ENCODE measurements around the gene PPP2R3B.
"Not testable (repeated sequence)": the region's sequence is repeated elsewhere in the genome, so short reads cannot be mapped to it uniquely, and the experiment has no call there.

The PPP2R3B gene

DNA sequence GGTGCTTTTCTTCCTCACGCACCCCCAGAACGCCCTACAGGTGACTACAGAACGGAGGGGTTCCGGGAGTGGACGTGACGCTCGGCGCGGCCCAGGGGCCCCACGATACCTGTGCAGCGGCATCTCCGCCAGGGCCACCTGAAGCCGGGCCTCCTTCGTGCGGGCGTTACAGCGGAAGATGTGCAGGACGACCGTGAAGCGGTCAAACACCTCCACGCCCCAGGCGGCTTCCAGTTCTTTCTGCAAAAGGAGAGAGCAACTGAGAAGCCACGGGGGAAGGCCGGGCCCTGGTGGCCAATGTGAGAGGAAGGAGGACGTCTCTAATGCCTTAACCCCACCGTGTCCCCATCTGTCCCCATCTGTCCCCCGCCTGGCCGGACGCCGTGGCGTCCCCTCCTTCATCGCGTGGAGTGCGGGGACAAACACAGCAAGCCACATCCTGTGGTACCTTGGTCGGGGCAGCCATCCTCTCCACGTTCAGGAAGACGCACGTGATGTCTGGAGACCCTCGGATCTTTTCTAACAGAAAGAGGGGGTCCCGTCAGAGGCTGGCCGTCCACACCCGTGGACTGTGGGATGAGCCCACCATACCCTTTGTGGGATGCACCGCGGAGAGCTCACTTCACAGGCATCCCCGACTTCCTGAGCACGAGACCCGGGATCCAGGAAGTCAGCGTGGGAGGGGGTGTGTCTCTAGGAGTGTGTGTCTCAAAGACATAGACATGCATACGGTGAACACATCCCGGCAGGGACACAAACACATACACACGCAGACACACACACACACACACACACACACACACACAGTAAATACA lies 71.7 kb downstream of the PPP2R3B start:
- Histone ChIP-seq H3K9me3 (ENCODE audit: control insufficient read depth, low read length) (no peaks in the 10 kb centered on the region), H3K36me3 (ENCODE audit: control insufficient read depth, insufficient read depth, low read length) (no peaks in the 10 kb centered on the region), H3K9ac (ENCODE audit: low read length) (no peak overlapping the region), H3K27me3 (ENCODE audit: control insufficient read depth, insufficient read depth, low read length) (no peaks in the 10 kb centered on the region), H3K4me1 (ENCODE audit: control insufficient read depth, insufficient read depth, low read length) (peaks cover under 1% of the 10 kb centered on the region), H3K4me3 (ENCODE audit: low read length) (no peak overlapping the region)

DNA sequence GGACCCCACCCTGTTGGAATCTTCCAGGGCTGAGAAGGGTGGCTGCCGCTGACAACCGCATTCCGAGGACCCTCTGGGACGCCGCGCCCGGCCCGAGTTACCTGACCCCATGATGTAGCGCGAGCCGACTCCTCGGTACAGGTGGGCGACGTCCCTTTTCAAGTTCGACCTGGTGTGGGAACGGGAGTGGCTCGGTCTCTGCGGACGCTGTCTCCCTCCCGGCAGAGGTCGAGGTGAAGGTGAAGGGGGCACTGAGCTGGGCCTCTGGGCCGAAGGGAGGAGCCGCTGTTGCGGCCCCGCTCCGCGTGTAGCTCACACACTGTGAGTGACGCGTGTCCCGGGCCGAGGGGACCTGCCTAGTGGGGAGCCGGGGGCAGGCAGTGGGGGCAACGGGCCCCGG lies 72.7 kb downstream of the PPP2R3B start:
- H3K4me3 ChIP-seq (ENCODE audit: low read length) = no peak overlapping the region
- H3K9me3 ChIP-seq (ENCODE audit: control insufficient read depth, low read length) = no peaks in the 10 kb centered on the region
- no peaks in the 10 kb centered on the region for H3K4me1 ChIP-seq (ENCODE audit: control insufficient read depth, insufficient read depth, low read length)
- no peaks in the 10 kb centered on the region for H3K27me3 ChIP-seq (ENCODE audit: control insufficient read depth, insufficient read depth, low read length)
- H3K9ac ChIP-seq (ENCODE audit: low read length) = no peak overlapping the region
- no peaks in the 10 kb centered on the region for H3K36me3 ChIP-seq (ENCODE audit: control insufficient read depth, insufficient read depth, low read length)

DNA sequence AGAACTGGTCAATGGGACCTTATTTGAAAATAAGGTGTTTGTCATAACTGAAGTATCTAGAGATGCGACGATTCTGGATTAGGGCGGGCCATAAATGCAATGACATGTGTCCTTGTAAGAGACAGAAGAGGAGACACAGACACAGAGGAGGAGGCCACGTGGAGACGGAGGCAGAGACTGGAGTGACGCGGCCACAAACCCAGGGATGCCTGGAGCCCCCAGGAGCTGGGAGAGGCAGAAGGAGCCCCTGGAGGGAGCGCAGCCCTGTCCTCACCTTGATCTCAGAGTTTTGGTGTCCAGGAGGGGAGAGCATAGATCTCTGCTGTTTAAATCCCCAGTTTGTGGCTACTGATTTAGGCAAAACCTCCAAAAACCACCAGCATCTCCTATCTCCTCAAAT lies 73.2 kb downstream of the PPP2R3B start:
- no peak overlapping the region for H3K4me3 ChIP-seq (ENCODE audit: low read length)
- H3K9me3 ChIP-seq (ENCODE audit: control insufficient read depth, low read length) = no peaks in the 10 kb centered on the region
- no peak overlapping the region for H3K9ac ChIP-seq (ENCODE audit: low read length)
- no peaks in the 10 kb centered on the region for H3K4me1 ChIP-seq (ENCODE audit: control insufficient read depth, insufficient read depth, low read length)
- no peaks in the 10 kb centered on the region for H3K36me3 ChIP-seq (ENCODE audit: control insufficient read depth, insufficient read depth, low read length)
- H3K27me3 ChIP-seq (ENCODE audit: control insufficient read depth, insufficient read depth, low read length) = no peaks in the 10 kb centered on the region

DNA sequence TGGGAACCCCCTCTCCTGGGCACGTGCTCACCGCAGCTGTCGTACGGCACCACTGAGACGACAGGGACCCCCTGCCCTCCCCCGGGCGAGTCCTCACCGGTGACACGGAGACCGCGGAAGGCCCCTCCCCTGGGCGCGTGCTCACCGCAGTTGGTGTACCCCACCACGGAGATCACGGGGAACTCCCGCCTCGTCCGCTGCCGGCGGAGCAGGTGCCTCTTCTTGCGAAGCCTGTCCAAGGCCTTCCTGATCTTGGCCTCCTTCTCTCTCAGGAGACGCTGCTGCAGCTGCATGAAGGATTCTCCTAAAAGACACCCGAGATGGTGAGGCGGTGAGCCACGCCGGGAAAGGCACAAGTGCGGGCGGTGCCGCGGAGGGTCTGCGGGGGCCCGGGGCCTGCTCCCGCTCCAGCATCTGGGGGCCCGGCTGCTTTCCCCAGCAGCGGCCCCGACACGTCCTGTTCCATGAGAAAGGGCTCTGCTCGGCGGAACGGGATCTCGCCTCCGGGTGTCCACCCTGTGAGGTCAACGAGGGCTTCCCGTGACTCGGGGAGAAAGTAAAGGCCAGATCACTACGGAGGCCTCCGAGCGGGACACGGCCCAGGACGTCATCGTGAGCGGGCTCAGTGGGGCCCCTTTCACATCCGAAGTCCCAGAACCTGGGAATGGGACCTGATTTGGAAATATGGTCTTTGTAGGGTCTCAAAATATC lies 73.9 kb downstream of the PPP2R3B start:
- H3K9ac ChIP-seq (ENCODE audit: low read length) = no peak overlapping the region
- no peaks in the 10 kb centered on the region for H3K9me3 ChIP-seq (ENCODE audit: control insufficient read depth, low read length)
- H3K27me3 ChIP-seq (ENCODE audit: control insufficient read depth, insufficient read depth, low read length) = no peaks in the 10 kb centered on the region
- H3K4me3 ChIP-seq (ENCODE audit: low read length) = no peak overlapping the region
- H3K4me1 ChIP-seq (ENCODE audit: control insufficient read depth, insufficient read depth, low read length) = no peaks in the 10 kb centered on the region
- H3K36me3 ChIP-seq (ENCODE audit: control insufficient read depth, insufficient read depth, low read length) = no peaks in the 10 kb centered on the region

DNA sequence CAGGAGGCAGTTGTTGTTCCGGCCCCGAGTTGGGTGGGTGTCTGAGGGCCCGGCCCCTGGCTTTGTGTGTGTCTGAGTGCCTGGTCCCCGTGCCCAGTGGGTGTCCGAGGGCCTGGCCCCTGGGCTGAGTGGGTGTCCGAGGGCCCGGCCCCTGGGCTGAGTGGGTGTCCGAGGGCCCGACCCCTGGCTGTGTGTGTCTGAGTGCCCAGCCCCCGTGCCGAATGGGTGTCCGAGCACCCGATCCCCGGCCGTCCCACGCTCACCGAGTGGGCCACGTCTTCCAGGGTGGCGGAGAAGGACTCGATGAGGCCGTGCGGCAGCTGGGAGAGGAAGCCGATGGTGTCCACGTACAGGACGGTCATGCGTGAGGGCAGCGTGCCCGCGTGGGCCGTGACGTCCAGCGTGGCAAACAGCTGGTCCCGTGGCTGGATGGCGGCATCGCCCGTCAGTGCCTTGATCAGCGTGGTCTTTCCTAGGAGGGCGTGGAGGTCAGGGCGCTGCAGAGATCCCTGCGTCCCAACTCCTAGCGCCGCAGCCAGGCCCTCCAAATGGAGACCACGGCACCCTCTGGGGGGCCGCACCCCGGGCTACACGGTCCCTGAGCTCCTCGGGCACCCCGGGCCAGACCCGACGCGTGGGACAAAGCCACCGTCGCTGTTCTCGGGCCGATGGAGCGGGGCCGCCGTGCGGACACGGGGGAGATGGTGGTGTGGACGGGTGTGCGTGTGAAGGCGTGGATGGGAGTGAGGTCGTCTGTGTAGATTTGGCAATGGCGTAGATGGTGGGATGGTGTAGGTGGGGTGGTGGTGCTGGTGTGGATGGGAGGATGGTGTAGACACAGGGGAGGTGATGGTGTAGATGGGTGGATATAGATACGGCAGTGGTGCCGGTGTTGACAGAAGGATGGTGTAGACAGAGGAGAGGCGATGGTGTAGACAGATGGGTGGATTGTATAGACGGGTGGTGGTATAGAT lies 75.3 kb downstream of the PPP2R3B start:
- Histone ChIP-seq H3K9ac (ENCODE audit: low read length) (no peak overlapping the region), H3K27me3 (ENCODE audit: control insufficient read depth, insufficient read depth, low read length) (no peaks in the 10 kb centered on the region), H3K36me3 (ENCODE audit: control insufficient read depth, insufficient read depth, low read length) (no peaks in the 10 kb centered on the region), H3K4me1 (ENCODE audit: control insufficient read depth, insufficient read depth, low read length) (no peaks in the 10 kb centered on the region), H3K9me3 (ENCODE audit: control insufficient read depth, low read length) (no peaks in the 10 kb centered on the region), H3K4me3 (ENCODE audit: low read length) (no peak overlapping the region)

DNA sequence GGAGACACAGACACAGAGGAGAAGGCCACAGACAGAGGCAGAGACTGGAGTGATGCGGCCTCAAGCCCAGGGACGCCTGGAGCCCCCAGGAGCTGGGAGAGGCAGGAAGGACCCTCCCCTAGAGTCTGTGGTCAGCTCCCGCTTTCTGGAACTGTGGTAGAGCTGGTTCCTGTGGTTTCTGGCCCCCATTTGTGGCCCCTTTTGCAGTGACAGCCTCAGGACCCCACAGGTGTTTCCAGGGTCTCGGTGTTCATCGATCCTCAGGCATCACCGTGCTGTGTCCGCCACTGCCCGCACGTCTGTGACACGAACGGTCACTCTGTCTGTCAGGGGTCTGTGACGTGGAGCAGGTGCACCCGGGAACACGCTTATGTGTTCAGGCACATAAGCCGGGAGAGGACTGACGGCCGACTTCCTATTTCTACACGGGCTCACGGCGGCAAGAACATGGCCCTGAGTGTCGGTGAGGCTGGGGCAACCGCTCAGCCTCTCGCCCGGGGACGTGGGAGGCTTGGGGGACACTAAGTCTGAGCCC lies 76.0 kb downstream of the PPP2R3B start:
- no peaks in the 10 kb centered on the region for H3K36me3 ChIP-seq (ENCODE audit: control insufficient read depth, insufficient read depth, low read length)
- H3K9me3 ChIP-seq (ENCODE audit: control insufficient read depth, low read length) = no peaks in the 10 kb centered on the region
- H3K4me3 ChIP-seq (ENCODE audit: low read length) = no peak overlapping the region

DNA sequence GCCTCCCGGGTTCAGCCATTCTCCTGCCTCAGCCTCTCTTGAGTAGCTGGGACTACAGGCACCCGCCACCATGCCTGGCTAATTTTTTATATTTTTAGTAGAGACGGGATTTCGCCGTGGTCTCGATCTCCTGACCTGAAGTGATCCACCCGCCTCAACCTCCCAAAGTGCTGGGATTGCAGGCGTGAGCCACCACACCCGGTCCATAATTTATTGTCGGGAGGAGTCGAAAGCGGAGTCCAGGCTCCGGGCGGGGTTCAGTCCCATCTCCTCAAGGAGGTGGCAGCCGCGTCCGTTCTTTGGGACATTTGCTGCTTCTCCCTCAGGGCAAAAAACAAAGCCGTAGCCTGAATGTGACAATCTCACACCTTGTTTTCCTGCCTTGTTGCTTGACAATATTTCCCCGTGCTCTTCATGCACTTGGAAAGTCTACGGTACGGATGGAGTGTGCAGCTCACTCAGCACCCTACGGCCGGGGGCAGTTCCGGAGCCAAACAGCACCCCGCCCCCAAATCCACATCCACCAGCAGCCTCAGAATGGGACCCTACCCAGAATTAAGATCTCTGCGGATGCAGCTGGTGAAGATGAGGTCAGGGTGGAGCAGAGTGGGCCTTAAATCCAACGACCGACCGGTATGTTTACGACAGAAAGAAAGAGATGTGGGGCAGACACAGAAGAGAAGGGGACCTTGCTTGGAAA lies 77.7 kb downstream of the PPP2R3B start:
- H3K4me1 ChIP-seq (ENCODE audit: control insufficient read depth, insufficient read depth, low read length) = no peaks in the 10 kb centered on the region
- H3K9ac ChIP-seq (ENCODE audit: low read length) = no peak overlapping the region
- no peaks in the 10 kb centered on the region for H3K27me3 ChIP-seq (ENCODE audit: control insufficient read depth, insufficient read depth, low read length)
- no peaks in the 10 kb centered on the region for H3K9me3 ChIP-seq (ENCODE audit: control insufficient read depth, low read length)
- no peak overlapping the region for H3K4me3 ChIP-seq (ENCODE audit: low read length)
- H3K36me3 ChIP-seq (ENCODE audit: control insufficient read depth, insufficient read depth, low read length) = no peaks in the 10 kb centered on the region

More for the DNA sequence above, 76.0 kb downstream of the PPP2R3B start:
- Histone ChIP-seq H3K9ac (ENCODE audit: low read length) (no peak overlapping the region), H3K4me1 (ENCODE audit: control insufficient read depth, insufficient read depth, low read length) (no peaks in the 10 kb centered on the region), H3K27me3 (ENCODE audit: control insufficient read depth, insufficient read depth, low read length) (no peaks in the 10 kb centered on the region)

DNA sequence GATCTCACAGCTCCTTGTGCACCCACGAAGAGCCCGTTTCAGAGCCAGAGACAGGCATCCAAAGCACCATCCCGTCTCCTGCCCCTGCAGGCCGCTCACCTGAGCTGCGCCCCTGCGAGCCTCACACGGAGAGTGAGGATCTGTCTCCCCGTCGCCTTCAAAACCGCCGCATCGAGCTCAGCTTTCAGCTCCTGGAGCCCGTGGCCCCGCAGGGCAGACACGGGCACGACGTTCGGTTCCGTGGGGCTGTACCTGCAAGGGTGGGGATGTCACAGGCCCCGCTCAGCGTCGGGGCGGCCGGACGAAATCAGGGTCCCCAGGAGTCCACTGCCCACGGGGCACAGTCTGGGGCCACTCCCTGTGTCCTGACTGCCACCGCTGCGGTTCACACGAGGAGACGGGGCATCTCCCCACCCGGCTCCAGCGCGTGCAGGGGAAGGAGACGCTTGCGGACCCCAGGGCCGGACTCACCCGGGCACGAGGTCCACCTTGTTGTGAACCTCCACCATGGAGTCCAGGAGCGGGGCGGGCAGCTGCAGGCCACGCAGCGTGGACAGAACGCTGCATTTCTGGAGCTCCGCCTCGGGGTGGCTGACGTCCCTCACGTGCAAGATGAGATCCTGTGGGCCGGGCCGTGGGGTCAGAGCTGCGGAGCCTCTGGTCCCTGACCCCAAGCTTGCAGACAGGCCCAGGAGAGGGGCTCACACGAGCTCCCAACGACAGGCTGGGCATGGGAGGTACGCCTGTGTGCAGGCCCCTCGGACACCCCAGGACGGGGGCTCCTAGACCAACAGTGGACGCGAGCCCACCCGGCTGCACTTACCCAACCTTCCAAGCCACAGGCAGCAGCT lies 79.2 kb downstream of the PPP2R3B start:
- no peaks in the 10 kb centered on the region for H3K27me3 ChIP-seq (ENCODE audit: control insufficient read depth, insufficient read depth, low read length)
- no peaks in the 10 kb centered on the region for H3K36me3 ChIP-seq (ENCODE audit: control insufficient read depth, insufficient read depth, low read length)
- no peak overlapping the region for H3K4me3 ChIP-seq (ENCODE audit: low read length)
- no peaks in the 10 kb centered on the region for H3K9me3 ChIP-seq (ENCODE audit: control insufficient read depth, low read length)
- H3K9ac ChIP-seq (ENCODE audit: low read length) = no peak overlapping the region
- no peaks in the 10 kb centered on the region for H3K4me1 ChIP-seq (ENCODE audit: control insufficient read depth, insufficient read depth, low read length)

DNA sequence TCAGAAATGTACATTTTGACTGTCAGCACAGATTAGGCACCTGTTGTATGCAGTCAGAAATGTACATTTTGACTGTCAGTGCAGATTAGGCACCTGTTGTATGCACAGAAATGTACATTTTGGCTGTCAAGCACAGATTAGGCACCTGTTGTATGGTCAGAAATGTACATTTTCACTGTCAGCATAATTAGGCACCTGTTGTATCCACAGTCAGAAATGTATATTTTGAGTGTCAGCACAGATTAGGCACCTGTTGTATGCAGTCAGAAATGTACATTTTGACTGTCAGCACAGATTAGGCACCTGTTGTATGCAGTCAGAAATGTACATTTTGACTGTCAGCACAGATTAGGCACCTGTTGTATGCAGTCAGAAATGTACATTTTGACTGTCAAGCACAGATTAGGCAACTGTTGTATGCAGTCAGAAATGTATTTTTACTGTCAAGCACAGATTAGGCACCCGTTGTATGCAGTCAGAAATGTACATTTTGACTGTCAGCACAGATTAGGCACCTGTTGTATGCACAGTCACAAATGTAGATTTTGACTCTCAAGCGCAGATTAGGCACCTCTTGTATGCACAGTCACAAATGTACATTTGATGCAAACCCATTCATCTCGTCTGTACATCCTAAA lies 80.0 kb downstream of the PPP2R3B start:
- not testable (repeated sequence) for H3K4me1 ChIP-seq (ENCODE audit: control insufficient read depth, insufficient read depth, low read length)

DNA sequence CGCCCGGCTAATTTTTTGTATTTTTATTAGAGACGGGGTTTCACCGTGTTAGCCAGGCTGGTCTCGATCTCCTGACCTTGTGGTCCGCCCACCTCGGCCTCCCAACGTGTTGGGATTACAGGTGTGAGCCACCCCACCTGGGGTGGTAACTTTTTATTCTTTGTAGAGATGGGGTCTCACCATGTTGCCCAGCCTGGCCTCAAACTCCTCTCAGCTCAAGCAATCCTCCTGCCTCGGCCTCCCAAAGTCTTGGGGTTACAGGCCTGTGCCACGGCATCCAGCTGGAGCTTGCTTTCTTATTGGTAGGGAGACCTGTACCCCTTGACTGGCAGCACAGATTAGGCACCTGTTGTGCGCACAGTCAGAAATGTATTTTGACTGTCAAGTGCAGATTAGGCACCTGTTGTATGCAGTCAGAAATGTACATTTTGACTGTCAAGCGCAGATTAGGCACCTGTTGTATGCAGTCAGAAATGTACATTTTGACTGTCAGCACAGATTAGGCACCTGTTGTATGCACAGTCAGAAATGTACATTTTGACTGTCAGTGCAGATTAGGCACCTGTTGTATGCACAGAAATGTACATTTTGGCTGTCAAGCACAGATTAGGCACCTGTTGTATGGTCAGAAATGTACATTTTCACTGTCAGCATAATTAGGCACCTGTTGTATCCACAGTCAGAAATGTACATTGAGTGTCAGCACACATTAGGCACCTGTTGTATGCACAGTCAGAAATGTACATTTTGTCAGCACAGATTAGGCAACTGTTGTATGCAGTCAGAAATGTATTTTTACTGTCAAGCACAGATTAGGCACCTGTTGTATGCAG lies 80.7 kb downstream of the PPP2R3B start:
- not testable (repeated sequence) for H3K9ac ChIP-seq (ENCODE audit: low read length); H3K27me3 ChIP-seq (ENCODE audit: control insufficient read depth, insufficient read depth, low read length); H3K9me3 ChIP-seq (ENCODE audit: control insufficient read depth, low read length); H3K4me3 ChIP-seq (ENCODE audit: low read length); H3K36me3 ChIP-seq (ENCODE audit: control insufficient read depth, insufficient read depth, low read length); H3K4me1 ChIP-seq (ENCODE audit: control insufficient read depth, insufficient read depth, low read length)

More for the DNA sequence above, 80.0 kb downstream of the PPP2R3B start:
- H3K36me3 ChIP-seq (ENCODE audit: control insufficient read depth, insufficient read depth, low read length); H3K4me3 ChIP-seq (ENCODE audit: low read length); H3K9ac ChIP-seq (ENCODE audit: low read length); H3K9me3 ChIP-seq (ENCODE audit: control insufficient read depth, low read length); H3K27me3 ChIP-seq (ENCODE audit: control insufficient read depth, insufficient read depth, low read length): not testable (repeated sequence)
